Left renal cortex interstitium (tissue), 4 donors: Measurements from ENCODE around the gene ZNF503. TPM values are rescaled to one million over a fixed set of nuclear protein-coding genes. Genes with fewer than 3 reads are reported as not detected.

Source experiments
- DNase-seq, 4 donors: peaks; one replicate each; pipeline ENCODE4 v3.0.0-alpha.2; 2013; ENCODE audit warnings: low read depth in 4 of 4, low spot score in 2 of 4, missing footprints in 1 of 4
- polyA plus RNA-seq, 4 donors: library from polyadenylated mRNA; unstranded; fragments of 120-200 nt; gene quantifications; one replicate each; pipeline ENCODE4 v1.2.1, GENCODE V29; 2013; ENCODE audit not compliant: insufficient read length in 4 of 4

ZNF503 gene
- polyA plus RNA-seq, 4 donors, result 56.8 to 107 (median 80.1) TPM

- no peak for DNase-seq
Observed at GRCh38 chr10:75431180-75432111, 29.9 kb upstream of the ZNF503 start, which contains the start of gene LRMDA. LRMDA (plus strand) TSS chr10:75431624.

- no peak for DNase-seq
Observed at GRCh38 chr10:75430000-75430763, 28.6 kb upstream of the ZNF503 start.

- DNase-seq, result no peak
Observed at GRCh38 chr10:75429159-75429827, 27.7 kb upstream of the ZNF503 start.

GRCh38 chr10:75428434-75429158 is 27.0 kb upstream of the ZNF503 start:
- no peak for DNase-seq

- no peak for DNase-seq
Observed at GRCh38 chr10:75427951-75428350, 26.4 kb upstream of the ZNF503 start.

- no peak for DNase-seq
Observed at GRCh38 chr10:75426880-75427279, 25.3 kb upstream of the ZNF503 start.

GRCh38 chr10:75425291-75426079 is 23.9 kb upstream of the ZNF503 start:
- no peak for DNase-seq

GRCh38 chr10:75424571-75424970 is 23.0 kb upstream of the ZNF503 start:
- DNase-seq, result no peak

- no peak for DNase-seq
Observed at GRCh38 chr10:75422913-75423312, 21.3 kb upstream of the ZNF503 start.

- no peak for DNase-seq
Observed at GRCh38 chr10:75418712-75419111, 17.1 kb upstream of the ZNF503 start.

- no peak for DNase-seq
Observed at GRCh38 chr10:75418293-75418692, 16.7 kb upstream of the ZNF503 start.

- DNase-seq, result no peak
Observed at GRCh38 chr10:75417522-75417927, 16.0 kb upstream of the ZNF503 start.

- no peak for DNase-seq
Observed at GRCh38 chr10:75414527-75414926, 13.0 kb upstream of the ZNF503 start.

- no peak for DNase-seq
Observed at GRCh38 chr10:75410132-75411005, 8.8 kb upstream of the ZNF503 start.

- DNase-seq, result no peak
Observed at GRCh38 chr10:75408911-75409885, 7.6 kb upstream of the ZNF503 start.

GRCh38 chr10:75408509-75408875 is 6.9 kb upstream of the ZNF503 start:
- no peak for DNase-seq

- no peak for DNase-seq
Observed at GRCh38 chr10:75407713-75408508, 6.3 kb upstream of the ZNF503 start.
